Common myeloid progenitor, CD34-positive (primary cell): ENCODE measurements around the gene RORC.

Experiments used
- CTCF ChIA-PET: fragments of 350-600 bp; sonication (Branson Sonifier 250); formaldehyde crosslinking; loops from one replicate; lab custom pipeline; 2021; ENCODE audit warnings: antibody characterized with exemption; lab: Charles Lee
- POLR2A ChIA-PET: fragments of 350-600 bp; sonication (Branson Sonifier 250); formaldehyde crosslinking; loops from one replicate; lab custom pipeline; 2021; ENCODE audit warnings: antibody characterized with exemption; lab: Charles Lee
- DNase-seq, 3 donors: peaks; one replicate each; pipeline versions ENCODE4 v3.0.0 to v3.0.0-alpha.2; 2013
- H3K27ac ChIP-seq, 2 experiments: 1 replicate in 1 of 2; 2 replicates in 1 of 2; pipeline ENCODE4 v1.7.0; 2013; ENCODE audit warnings: inconsistent platforms in 2 of 2, low read length in 2 of 2, mild to moderate bottlenecking in 2 of 2, low read depth in 1 of 2, moderate library complexity in 1 of 2; ENCODE audit not compliant: severe bottlenecking in 2 of 2, insufficient read depth in 1 of 2, poor library complexity in 1 of 2
- H3K27me3 ChIP-seq, 5 experiments: replicated peaks in 2 of 5; 1 replicate in 3 of 5; 2 replicates in 2 of 5; pipeline versions ENCODE4 v1.6.1 to v1.7.0; 2013; ENCODE audit warnings: low read length in 4 of 5, mild to moderate bottlenecking in 2 of 5, moderate library complexity in 2 of 5, inconsistent platforms in 1 of 5; ENCODE audit not compliant: insufficient read depth in 5 of 5, control insufficient read depth in 4 of 5
- H3K36me3 ChIP-seq, 4 experiments: 1 replicate in 2 of 4; 2 replicates in 2 of 4; pipeline versions ENCODE4 v1.6.1 to v1.7.0; 2013; ENCODE audit warnings: low read length in 3 of 4, control low read depth in 1 of 4, mild to moderate bottlenecking in 1 of 4; ENCODE audit not compliant: control insufficient read depth in 4 of 4, insufficient read depth in 4 of 4
- H3K4me1 ChIP-seq, 4 experiments: 1 replicate in 3 of 4; 2 replicates in 1 of 4; pipeline versions ENCODE4 v1.6.1 to v1.7.1; 2013; ENCODE audit warnings: low read length in 3 of 4, mild to moderate bottlenecking in 3 of 4, control low read depth in 1 of 4, inconsistent platforms in 1 of 4, moderate library complexity in 1 of 4; ENCODE audit not compliant: control insufficient read depth in 4 of 4, insufficient read depth in 4 of 4; ENCODE audit errors: control extremely low read depth in 1 of 4
- H3K4me3 ChIP-seq, 7 experiments: 1 replicate in 4 of 7; 2 replicates in 3 of 7; pipeline versions ENCODE4 v1.5.1 to v1.7.0; 2013; ENCODE audit warnings: mild to moderate bottlenecking in 7 of 7, low read length in 6 of 7, moderate library complexity in 6 of 7, inconsistent platforms in 2 of 7, low read depth in 2 of 7, control low read depth in 1 of 7; ENCODE audit not compliant: insufficient read depth in 4 of 7, control insufficient read depth in 1 of 7; ENCODE audit errors: extremely low read depth in 1 of 7
- H3K9me3 ChIP-seq, 5 experiments: 1 replicate in 4 of 5; 2 replicates in 1 of 5; pipeline versions ENCODE4 v1.6.1 to v1.7.1; 2013; ENCODE audit warnings: low read length in 4 of 5, mild to moderate bottlenecking in 2 of 5, inconsistent platforms in 1 of 5, low read depth in 1 of 5, moderate library complexity in 1 of 5; ENCODE audit not compliant: control insufficient read depth in 4 of 5, insufficient read depth in 2 of 5; ENCODE audit errors: control extremely low read depth in 1 of 5
- WGBS: methylation state at CpG from one replicate; pipeline ENCODE4 v1.1.5; 2013; ENCODE audit not compliant: insufficient coverage; 5-methylcytosine and 5-hydroxymethylcytosine counted together

Gene RORC

GRCh38 chr1:151837197-151837596 is 5.6 kb upstream of the RORC start:
- Histone ChIP-seq H3K9me3 (no peaks in the 10 kb centered on the region), H3K4me1 (peaks cover 0 to 54% (median 47%) of the 10 kb centered on the region in 4 experiments), H3K4me3 (peak overlapping the region in 2 of 7 experiments; percentile 0 to 16), H3K36me3 (no peaks in the 10 kb centered on the region), H3K27ac (no peak overlapping the region), H3K27me3 (peaks cover 0 to 42% (median 24%) of the 10 kb centered on the region in 5 experiments)
- ChIA-PET POLR2A (interaction anchor here (1.0 kb wide), 1 partner anchor 164 kb away, joined by 3 read pairs; no protein-coding TSS in a partner anchor), CTCF (interaction anchor here (0.6 to 2.3 kb wide), 12 partner anchors 10 to 300 kb away, joined by 3 to 17 read pairs (median 4); partner anchors contain the start of gene MRPL9)
- peak in 2 of 3 donors; percentile 74 to 80 for DNase-seq
- WGBS: 0% methylated on average over 3 of the region's 3 CpGs

- DNase-seq: no peak
- POLR2A ChIA-PET: interaction anchor here (0.5 kb wide), 1 partner anchor 145 kb away, joined by 7 read pairs; no protein-coding TSS in a partner anchor
- Histone ChIP-seq H3K27me3 (peaks cover 0 to 39% (median 24%) of the 10 kb centered on the region in 5 experiments), H3K4me1 (peaks cover 0 to 58% (median 49%) of the 10 kb centered on the region in 4 experiments), H3K4me3 (no peak overlapping the region), H3K27ac (no peak overlapping the region), H3K9me3 (no peaks in the 10 kb centered on the region), H3K36me3 (no peaks in the 10 kb centered on the region)
- CTCF ChIA-PET: interaction anchor here (0.8 to 3.9 kb wide), 17 partner anchors 12 to 298 kb away, joined by 3 to 18 read pairs (median 4); partner anchors contain the start of gene MRPL9
- WGBS: no CpG with 5 or more reads among the region's 7 CpGs
Observed at GRCh38 chr1:151835596-151835995, 4.0 kb upstream of the RORC start.

GRCh38 chr1:151834239-151834638 is 2.6 kb upstream of the RORC start:
- Histone ChIP-seq H3K4me1 (peaks cover 0 to 62% (median 48%) of the 10 kb centered on the region in 4 experiments), H3K27me3 (peaks cover 0 to 26% (median 16%) of the 10 kb centered on the region in 5 experiments), H3K36me3 (no peaks in the 10 kb centered on the region), H3K9me3 (no peaks in the 10 kb centered on the region), H3K4me3 (no peak overlapping the region), H3K27ac (no peak overlapping the region)
- no peak for DNase-seq
- ChIA-PET POLR2A (no interaction called here), CTCF (interaction anchor here (0.5 to 3.9 kb wide), 8 partner anchors 10 to 1208 kb away, joined by 3 to 18 read pairs (median 4); partner anchors contain the start of gene TDRKH)
- no CpG with 5 or more reads among the region's 3 CpGs for WGBS

DNA sequence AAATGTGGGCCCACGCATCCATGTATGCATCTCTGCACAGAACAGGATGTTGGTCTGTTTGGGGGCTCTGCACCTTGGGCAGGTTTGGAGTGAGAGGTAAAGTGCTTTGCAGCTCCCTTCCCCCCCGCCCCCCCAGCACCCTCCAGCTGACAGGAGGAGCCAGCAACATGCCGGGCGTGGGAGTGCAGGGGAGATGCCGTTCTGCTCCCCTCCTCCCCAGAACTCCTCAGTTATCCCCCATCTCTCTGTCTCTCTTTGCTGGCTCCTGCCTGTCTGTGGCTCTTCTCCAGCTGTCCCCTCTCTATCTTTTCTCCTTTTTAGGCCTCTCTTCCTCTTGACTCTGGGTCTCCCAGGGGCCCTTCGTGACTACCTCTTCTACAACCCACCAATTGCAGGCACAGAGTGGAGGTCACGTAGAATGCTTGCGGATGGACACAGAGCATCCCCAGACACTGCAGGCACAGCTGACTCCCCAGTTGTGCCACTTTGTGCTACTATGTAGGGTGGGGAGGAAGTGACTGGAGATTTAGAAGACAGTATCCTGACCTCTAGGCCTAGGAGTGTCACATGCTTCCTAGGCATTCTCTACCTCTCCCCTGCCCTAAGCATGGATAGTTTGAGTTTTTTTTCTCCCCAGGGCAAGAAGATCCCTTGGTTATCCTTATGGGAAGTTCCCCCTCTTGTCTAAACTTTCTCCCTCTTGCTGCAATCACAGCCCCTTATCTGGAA is 1.7 kb upstream of the RORC start:
- Histone ChIP-seq H3K9me3 (no peaks in the 10 kb centered on the region), H3K36me3 (no peaks in the 10 kb centered on the region), H3K4me3 (no peak overlapping the region), H3K27ac (no peak overlapping the region), H3K27me3 (peaks cover 0 to 17% (median 9%) of the 10 kb centered on the region in 5 experiments), H3K4me1 (peaks cover 3 to 60% (median 47%) of the 10 kb centered on the region in 4 experiments)
- DNase-seq: no peak
- WGBS: 100% methylated on average over 3 of the region's 8 CpGs
- ChIA-PET CTCF (interaction anchor here (0.6 to 3.9 kb wide), 3 partner anchors 12 to 359 kb away, joined by 3 to 18 read pairs (median 4); no protein-coding TSS in a partner anchor), POLR2A (no interaction called here)

- Histone ChIP-seq H3K9me3 (no peaks in the 10 kb centered on the region), H3K4me1 (peaks cover 7 to 61% (median 47%) of the 10 kb centered on the region in 4 experiments), H3K27ac (no peak overlapping the region), H3K36me3 (no peaks in the 10 kb centered on the region), H3K4me3 (no peak overlapping the region), H3K27me3 (peaks cover 0 to 8% (median 5%) of the 10 kb centered on the region in 5 experiments)
- CTCF ChIA-PET: interaction anchor here (3.9 kb wide), 1 partner anchor 11 kb away, joined by 18 read pairs; no protein-coding TSS in a partner anchor
- POLR2A ChIA-PET: no interaction called here
- DNase-seq: no peak
- WGBS: 60% methylated on average over 2 of the region's 10 CpGs
Observed at GRCh38 chr1:151832318-151832980, 847 bp upstream of the RORC start.

DNA sequence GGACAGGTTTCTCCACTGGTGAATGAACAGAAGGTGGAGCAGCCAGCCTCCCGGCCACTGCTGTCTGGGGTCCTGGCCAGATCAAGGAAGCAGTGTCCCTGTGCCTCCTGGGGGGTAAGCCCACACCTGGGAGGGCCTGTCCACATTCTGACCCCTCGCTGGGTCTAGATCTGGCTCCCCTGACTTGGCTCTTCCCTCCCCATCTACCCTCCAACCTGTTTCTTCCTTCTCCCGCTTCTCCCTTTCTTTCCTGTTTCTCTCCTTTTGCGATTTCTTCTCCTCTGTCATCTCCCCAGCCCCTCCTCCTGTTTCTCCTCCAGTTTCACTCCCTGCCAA is 378 bp downstream of the RORC start:
- WGBS: 98% methylated on average over 4 of the region's 4 CpGs
- Histone ChIP-seq H3K27me3 (no peaks in the 10 kb centered on the region), H3K9me3 (no peaks in the 10 kb centered on the region), H3K27ac (no peak overlapping the region), H3K36me3 (no peaks in the 10 kb centered on the region), H3K4me3 (no peak overlapping the region), H3K4me1 (peaks cover 7 to 60% (median 42%) of the 10 kb centered on the region in 4 experiments)
- CTCF ChIA-PET: interaction anchor here (2.0 kb wide), 1 partner anchor 11 kb away, joined by 5 read pairs; no protein-coding TSS in a partner anchor
- no peak for DNase-seq
- POLR2A ChIA-PET: no interaction called here
